AG09309 (cell line): Measurements from ENCODE around the gene EFNA5.

ENCODE experiments used
- DNase-seq: peaks from one replicate; pipeline ENCODE4 v3.0.0-alpha.2; 2010; ENCODE audit warnings: low read depth
- H3K4me3 ChIP-seq: 2 replicates; pipeline ENCODE4 v1.5.1; 2011; ENCODE audit warnings: mild to moderate bottlenecking, low read depth, low read length, moderate library complexity; ENCODE audit not compliant: control insufficient read depth
- CTCF ChIP-seq: IDR thresholded peaks from 2 replicates; pipeline ENCODE4 v1.5.1; 2011; ENCODE audit warnings: mild to moderate bottlenecking, low read depth, low read length, inconsistent platforms; ENCODE audit not compliant: insufficient read depth, control insufficient read depth; ENCODE audit errors: missing control alignments

EFNA5 gene

GRCh38 chr5:107400328-107400727, 270.4 kb downstream of the EFNA5 start:
- H3K4me3 ChIP-seq = no peak overlapping the region
- DNase-seq = no peak
- TF ChIP-seq CTCF = no peak

GRCh38 chr5:107398703-107399102, 272.0 kb downstream of the EFNA5 start:
- no peak for DNase-seq
- no peak for TF ChIP-seq CTCF

DNA sequence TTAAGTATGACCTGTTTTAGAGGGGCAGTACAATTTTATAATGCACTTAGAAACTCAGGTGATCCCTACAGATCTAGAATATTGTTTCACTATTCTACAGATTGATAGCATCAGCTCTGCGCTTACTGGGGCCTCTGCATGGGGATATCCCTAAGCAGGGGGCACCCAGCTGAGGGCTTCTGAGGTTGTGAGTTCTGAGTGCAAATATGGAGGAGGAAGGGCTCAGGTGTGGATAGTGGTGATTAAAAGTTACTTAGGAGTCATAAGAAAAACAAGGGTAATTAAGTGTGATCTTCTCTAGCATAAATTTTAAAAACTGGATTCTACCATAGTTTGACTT, 274.4 kb downstream of the EFNA5 start:
- no peak for DNase-seq
- no peak overlapping the region for H3K4me3 ChIP-seq
- no peak for TF ChIP-seq CTCF

More at GRCh38 chr5:107398703-107399102, 272.0 kb downstream of the EFNA5 start:
- H3K4me3 ChIP-seq = no peak overlapping the region

GRCh38 chr5:107395632-107396350, 274.9 kb downstream of the EFNA5 start:
- DNase-seq = no peak
- H3K4me3 ChIP-seq = no peak overlapping the region
- no peak for TF ChIP-seq CTCF

- no peak for DNase-seq
- no peak overlapping the region for H3K4me3 ChIP-seq
- no peak for TF ChIP-seq CTCF
These were observed 276.9 kb downstream of the EFNA5 start for GRCh38 chr5:107393851-107394250.

GRCh38 chr5:107391787-107392186, 278.9 kb downstream of the EFNA5 start:
- no peak for DNase-seq
- no peak overlapping the region for H3K4me3 ChIP-seq
- no peak for TF ChIP-seq CTCF
